ENCODE measurements around the gene NR4A1. TPM values are rescaled to one million over a fixed set of nuclear protein-coding genes. Genes with fewer than 3 reads are reported as not detected.

The NR4A1 gene
- total RNA-seq, 1 experiment from 2014 or later: 25.8 TPM

GRCh38 chr12:52063981-52064649, 12.9 kb downstream of the NR4A1 start:
- H3K27ac Mint-ChIP-seq: no peak overlapping the region
- no peak overlapping the region for H3K4me2 ChIP-seq (ENCODE audit: insufficient read depth, insufficient read length, low read length)

More at GRCh38 chr12:52063981-52064649, 12.9 kb downstream of the NR4A1 start:
- H3K4me1 Mint-ChIP-seq: peaks cover 2 to 6% of the 10 kb centered on the region in 2 experiments; a peak in 1 of 4 replicates
- H4K20me1 ChIP-seq (ENCODE audit: control insufficient read depth, insufficient read depth, insufficient read length): no peaks in the 10 kb centered on the region
- H3K4ac ChIP-seq (ENCODE audit: low read depth, low read length): no peak overlapping the region
- H3K79me2 ChIP-seq (ENCODE audit: insufficient read depth, low read length): no peaks in the 10 kb centered on the region
- no peak overlapping the region for H3K4me3 Mint-ChIP-seq
- no peak overlapping the region for H2BK12ac ChIP-seq (ENCODE audit: insufficient read length, low read depth, low read length)
- H3K23ac ChIP-seq (ENCODE audit: insufficient read length, low read depth, low read length): no peak overlapping the region
- H3K23me2 ChIP-seq (ENCODE audit: insufficient read length, low read depth, low read length, poor library complexity, severe bottlenecking): no peaks in the 10 kb centered on the region
- no peak overlapping the region for H3K18ac ChIP-seq (ENCODE audit: insufficient read length, low read depth, low read length)
- no peak overlapping the region for H3K9ac ChIP-seq (ENCODE audit: extremely low read depth, insufficient read length, low read length)
- no peak overlapping the region for H3T11ph ChIP-seq (ENCODE audit: low read length)
- no peaks in the 10 kb centered on the region for H3K79me1 ChIP-seq (ENCODE audit: insufficient read depth, low read depth, low read length, poor library complexity, severe bottlenecking)
- H3K4me1 ChIP-seq (ENCODE audit: insufficient read depth, low read length): no peaks in the 10 kb centered on the region
- no peak overlapping the region for H4K91ac ChIP-seq (ENCODE audit: insufficient read length, low read depth, low read length)
- no CpG with 5 or more reads among the region's 12 CpGs for WGBS (ENCODE audit: extremely low coverage, insufficient read length, low lambda C conversion rate)
- H3K14ac ChIP-seq (ENCODE audit: insufficient read depth, low read length): no peak overlapping the region; the same call in 1 of the 2 replicates
- DNase-seq: no peak
- H2BK120ac ChIP-seq (ENCODE audit: low read depth, low read length, poor library complexity, severe bottlenecking): no peak overlapping the region
- H4K8ac ChIP-seq (replicated peaks; ENCODE audit: insufficient read length, low read depth, low read length): no peak overlapping the region
- TF ChIP-seq, protein P1, sequence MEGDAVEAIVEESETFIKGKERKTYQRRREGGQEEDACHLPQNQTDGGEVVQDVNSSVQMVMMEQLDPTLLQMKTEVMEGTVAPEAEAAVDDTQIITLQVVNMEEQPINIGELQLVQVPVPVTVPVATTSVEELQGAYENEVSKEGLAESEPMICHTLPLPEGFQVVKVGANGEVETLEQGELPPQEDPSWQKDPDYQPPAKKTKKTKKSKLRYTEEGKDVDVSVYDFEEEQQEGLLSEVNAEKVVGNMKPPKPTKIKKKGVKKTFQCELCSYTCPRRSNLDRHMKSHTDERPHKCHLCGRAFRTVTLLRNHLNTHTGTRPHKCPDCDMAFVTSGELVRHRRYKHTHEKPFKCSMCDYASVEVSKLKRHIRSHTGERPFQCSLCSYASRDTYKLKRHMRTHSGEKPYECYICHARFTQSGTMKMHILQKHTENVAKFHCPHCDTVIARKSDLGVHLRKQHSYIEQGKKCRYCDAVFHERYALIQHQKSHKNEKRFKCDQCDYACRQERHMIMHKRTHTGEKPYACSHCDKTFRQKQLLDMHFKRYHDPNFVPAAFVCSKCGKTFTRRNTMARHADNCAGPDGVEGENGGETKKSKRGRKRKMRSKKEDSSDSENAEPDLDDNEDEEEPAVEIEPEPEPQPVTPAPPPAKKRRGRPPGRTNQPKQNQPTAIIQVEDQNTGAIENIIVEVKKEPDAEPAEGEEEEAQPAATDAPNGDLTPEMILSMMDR (conservative IDR thresholded peaks at IDR 0.05): no peak
- no peaks in the 10 kb centered on the region for H3K9me3 Mint-ChIP-seq
- H3K27me3 ChIP-seq (ENCODE audit: insufficient read depth, low read length): no peaks in the 10 kb centered on the region
- H3K27ac ChIP-seq (ENCODE audit: insufficient read length, low read depth, low read length): no peak overlapping the region
- no peak overlapping the region for H2BK5ac ChIP-seq (ENCODE audit: insufficient read length, low read length)
- H3K9me3 ChIP-seq (ENCODE audit: control insufficient read depth, low read depth, low read length): no peaks in the 10 kb centered on the region
- H3K27me3 Mint-ChIP-seq (ENCODE audit: low read depth): peaks cover 36% of the 10 kb centered on the region
- no peak overlapping the region for H2AFZ ChIP-seq (ENCODE audit: low read length)
- no peak overlapping the region for H2AK5ac ChIP-seq (ENCODE audit: insufficient read length, low read length)
- H3K56ac ChIP-seq (ENCODE audit: insufficient read length, low read depth, low read length): no peak overlapping the region
- H4K5ac ChIP-seq (ENCODE audit: insufficient read length, low read depth, low read length): no peak overlapping the region
- no peak overlapping the region for H2BK20ac ChIP-seq (ENCODE audit: low read depth, low read length, poor library complexity, severe bottlenecking)
- H3K36me3 Mint-ChIP-seq (ENCODE audit: insufficient read depth in 1 of 3, low read depth in 3 of 3): peaks cover 0 to 3% (median 0%) of the 10 kb centered on the region in 3 experiments; a peak in 1 of 7 replicates
- no peak overlapping the region for H2BK15ac ChIP-seq (ENCODE audit: low read depth, low read length)

Measured in H9 (cell line).